Neural progenitor cell (in vitro differentiated cells): ENCODE results near the gene ADRA2A.

Experiments
- CTCF ChIP-seq: fragments of 200-600 bp; sonication (generic); IDR thresholded peaks from 2 replicates; pipeline ENCODE4 v1.5.1; 2017; ENCODE audit warnings: antibody characterized with exemption, mild to moderate bottlenecking
- EZH2 ChIP-seq: fragments of 200-600 bp; sonication (generic); IDR thresholded peaks from 2 replicates; pipeline ENCODE4 v1.6.1; 2017; ENCODE audit warnings: antibody characterized with exemption, mild to moderate bottlenecking, moderate library complexity
- EZH2phosphoT487 ChIP-seq: fragments of 200-600 bp; sonication (generic); IDR thresholded peaks from 2 replicates; pipeline ENCODE4 v1.6.1; 2017; ENCODE audit warnings: antibody characterized with exemption

GRCh38 chr10:111116762-111117445, 40.1 kb downstream of the ADRA2A start:
- no peak for TF ChIP-seq CTCF
- TF ChIP-seq EZH2: no peak
- no peak for TF ChIP-seq EZH2phosphoT487
